KMS-11 (cell line): Measurements from ENCODE around the gene IMMP2L.
"Not testable (repeated sequence)": the region's sequence is repeated elsewhere in the genome, so short reads cannot be mapped to it uniquely, and the experiment has no call there.

Experiments used
- H2AFZ ChIP-seq: fragments of 200-600 bp; sonication (generic); 2 replicates; pipeline ENCODE4 v1.6.1; 2016; ENCODE audit warnings: antibody characterized with exemption, mixed run types, low read depth
- H3K27ac ChIP-seq: fragments of 200-600 bp; sonication (generic); 2 replicates; pipeline ENCODE4 v1.6.1; 2016; ENCODE audit warnings: mild to moderate bottlenecking, mixed run types
- H3K27me3 ChIP-seq: fragments of 200-600 bp; sonication (generic); 2 replicates; pipeline ENCODE4 v1.6.1; 2017; ENCODE audit warnings: mild to moderate bottlenecking, low read depth, mixed run types, moderate library complexity; ENCODE audit not compliant: insufficient read depth
- H3K36me3 ChIP-seq: fragments of 200-600 bp; sonication (generic); 2 replicates; pipeline ENCODE4 v1.6.1; 2017; ENCODE audit warnings: mild to moderate bottlenecking, mixed run types; ENCODE audit not compliant: insufficient read depth
- H3K4me1 ChIP-seq: fragments of 200-600 bp; sonication (generic); 2 replicates; pipeline ENCODE4 v1.6.1; 2016; ENCODE audit warnings: mild to moderate bottlenecking, low read depth, mixed run types; ENCODE audit not compliant: poor library complexity, severe bottlenecking
- H3K4me2 ChIP-seq: fragments of 200-600 bp; sonication (generic); 2 replicates; pipeline ENCODE4 v1.7.0; 2016; ENCODE audit warnings: mild to moderate bottlenecking, mixed run types
- H3K4me3 ChIP-seq: fragments of 200-600 bp; sonication (generic); IDR thresholded peaks from 2 replicates; pipeline ENCODE4 v1.6.1; 2017; ENCODE audit warnings: low read depth, low read length, mixed read lengths; ENCODE audit not compliant: insufficient read depth
- H3K79me2 ChIP-seq: fragments of 200-600 bp; sonication (generic); 2 replicates; pipeline ENCODE4 v1.6.1; 2016; ENCODE audit warnings: low read depth, mixed run types; ENCODE audit not compliant: insufficient read depth
- H3K9ac ChIP-seq: fragments of 200-600 bp; sonication (generic); 2 replicates; pipeline ENCODE4 v1.6.1; 2016; ENCODE audit warnings: mild to moderate bottlenecking, mixed run types
- H4K20me1 ChIP-seq: fragments of 200-600 bp; sonication (generic); 2 replicates; pipeline ENCODE4 v1.6.1; 2016; ENCODE audit warnings: mild to moderate bottlenecking, mixed run types; ENCODE audit not compliant: insufficient read depth
- CTCF ChIP-seq: fragments of 200-600 bp; sonication (generic); conservative IDR thresholded peaks from 2 replicates; pipeline ENCODE4 v1.6.1; 2017; ENCODE audit warnings: low read depth, mild to moderate bottlenecking, antibody characterized with exemption, low read length, moderate library complexity, mixed read lengths

The IMMP2L gene

GRCh38 chr7:111473449-111474198 lies 88.7 kb downstream of the IMMP2L start:
- Histone ChIP-seq H2AFZ (no peak overlapping the region), H3K79me2 (no peaks in the 10 kb centered on the region), H3K4me3 (no peak overlapping the region), H3K4me1 (no peaks in the 10 kb centered on the region), H3K27me3 (no peaks in the 10 kb centered on the region), H3K27ac (no peak overlapping the region), H4K20me1 (no peaks in the 10 kb centered on the region), H3K4me2 (no peak overlapping the region), H3K36me3 (no peaks in the 10 kb centered on the region), H3K9ac (no peak overlapping the region)
- no peak for TF ChIP-seq CTCF

- H3K9ac ChIP-seq = no peak overlapping the region
- no peak overlapping the region for H3K4me3 ChIP-seq
- H3K27ac ChIP-seq = no peak overlapping the region
- H3K4me1 ChIP-seq = no peaks in the 10 kb centered on the region
- no peaks in the 10 kb centered on the region for H4K20me1 ChIP-seq
- no peak overlapping the region for H2AFZ ChIP-seq
- H3K4me2 ChIP-seq = no peak overlapping the region
- H3K27me3 ChIP-seq = no peaks in the 10 kb centered on the region
- no peak for TF ChIP-seq CTCF
- H3K79me2 ChIP-seq = no peaks in the 10 kb centered on the region
- no peaks in the 10 kb centered on the region for H3K36me3 ChIP-seq
These were observed 91.3 kb downstream of the IMMP2L start for GRCh38 chr7:111470998-111471397.

GRCh38 chr7:111469894-111470293 lies 92.4 kb downstream of the IMMP2L start:
- not testable (repeated sequence) for H3K36me3 ChIP-seq, H4K20me1 ChIP-seq, H3K4me1 ChIP-seq, H3K4me3 ChIP-seq, H3K27ac ChIP-seq, H2AFZ ChIP-seq, H3K27me3 ChIP-seq, H3K9ac ChIP-seq, H3K79me2 ChIP-seq, H3K4me2 ChIP-seq

- not testable (repeated sequence) for H2AFZ ChIP-seq, H3K36me3 ChIP-seq, H4K20me1 ChIP-seq, H3K27me3 ChIP-seq, H3K27ac ChIP-seq, H3K4me1 ChIP-seq, H3K4me3 ChIP-seq, H3K79me2 ChIP-seq, H3K4me2 ChIP-seq, H3K9ac ChIP-seq
These were observed 96.5 kb downstream of the IMMP2L start for GRCh38 chr7:111465774-111466173.

- Histone ChIP-seq H3K4me1 (no peaks in the 10 kb centered on the region), H2AFZ (no peak overlapping the region), H3K27ac (no peak overlapping the region), H3K4me2 (no peak overlapping the region), H3K36me3 (no peaks in the 10 kb centered on the region), H3K4me3 (no peak overlapping the region), H3K9ac (no peak overlapping the region), H4K20me1 (no peaks in the 10 kb centered on the region), H3K79me2 (no peaks in the 10 kb centered on the region), H3K27me3 (no peaks in the 10 kb centered on the region)
- no peak for TF ChIP-seq CTCF
These were observed 101.6 kb downstream of the IMMP2L start for GRCh38 chr7:111460695-111461094.
